GM18507 (cell line): Measurements from ENCODE around the gene PARG.
"Not testable (repeated sequence)": the region's sequence is repeated elsewhere in the genome, so short reads cannot be mapped to it uniquely, and the experiment has no call there.

ENCODE experiments used
- DNase-seq: peaks from one replicate; pipeline ENCODE4 v3.0.0; 2011; ENCODE audit warnings: low read depth; ENCODE audit not compliant: insufficient read length; ENCODE audit errors: extremely low spot score
- FAIRE-seq: peaks from 2 replicates; lab custom pipeline; 2011; peaks lifted over from hg19 to GRCh38; lab: Jason Lieb, UNC

The PARG gene

GRCh38 chr10:49910295-49910694 is 31.5 kb downstream of the PARG start:
- DNase-seq, FAIRE-seq: not testable (repeated sequence)

GRCh38 chr10:49908290-49909080 is 33.3 kb downstream of the PARG start:
- DNase-seq, FAIRE-seq: not testable (repeated sequence)

- FAIRE-seq = not testable (repeated sequence)
Measured at GRCh38 chr10:49903829-49904228, 38.0 kb downstream of the PARG start.

GRCh38 chr10:49900406-49900805 is 41.4 kb downstream of the PARG start:
- FAIRE-seq, DNase-seq: not testable (repeated sequence)

More at GRCh38 chr10:49903829-49904228, 38.0 kb downstream of the PARG start:
- not testable (repeated sequence) for DNase-seq

GRCh38 chr10:49899999-49900398 is 41.8 kb downstream of the PARG start:
- FAIRE-seq, DNase-seq: not testable (repeated sequence)

- FAIRE-seq, DNase-seq: not testable (repeated sequence)
Measured at GRCh38 chr10:49890025-49890424, 51.8 kb downstream of the PARG start.

GRCh38 chr10:49884739-49885331 is 57.0 kb downstream of the PARG start:
- not testable (repeated sequence) for FAIRE-seq, DNase-seq

- FAIRE-seq, DNase-seq: not testable (repeated sequence)
Measured at GRCh38 chr10:49883852-49884251, 58.0 kb downstream of the PARG start.

GRCh38 chr10:49882327-49882726 is 59.5 kb downstream of the PARG start:
- FAIRE-seq, DNase-seq: not testable (repeated sequence)

GRCh38 chr10:49872740-49873139 is 69.1 kb downstream of the PARG start:
- DNase-seq, FAIRE-seq: not testable (repeated sequence)

- DNase-seq, FAIRE-seq: not testable (repeated sequence)
Measured at GRCh38 chr10:49871462-49871861, 70.4 kb downstream of the PARG start.

GRCh38 chr10:49859933-49860332 is 81.9 kb downstream of the PARG start:
- DNase-seq, FAIRE-seq: not testable (repeated sequence)

- DNase-seq, FAIRE-seq: not testable (repeated sequence)
Measured at GRCh38 chr10:49858697-49859382, 83.0 kb downstream of the PARG start.

- DNase-seq, FAIRE-seq: not testable (repeated sequence)
Measured at GRCh38 chr10:49849520-49849919, 92.3 kb downstream of the PARG start.

GRCh38 chr10:49844775-49845595 is 96.8 kb downstream of the PARG start:
- FAIRE-seq = no peak
- DNase-seq = no peak

- not testable (repeated sequence) for DNase-seq, FAIRE-seq
Measured at GRCh38 chr10:49842333-49842628, 99.5 kb downstream of the PARG start.

- no peak for DNase-seq
Measured at GRCh38 chr10:49841615-49842332, 100.1 kb downstream of the PARG start.

GRCh38 chr10:49837685-49838084 is 104.1 kb downstream of the PARG start:
- DNase-seq (no peak), FAIRE-seq (no peak)

More at GRCh38 chr10:49841615-49842332, 100.1 kb downstream of the PARG start:
- no peak for FAIRE-seq

GRCh38 chr10:49837051-49837478 is 104.8 kb downstream of the PARG start:
- FAIRE-seq (no peak), DNase-seq (no peak)
